ENCODE measurements around the gene ZDHHC14.
A peak's percentile ranks its signal among the peaks of the same experiment; 100 is the strongest.
"Not testable (repeated sequence)": the region's sequence is repeated elsewhere in the genome, so short reads cannot be mapped to it uniquely, and the experiment has no call there.

Gene ZDHHC14

GRCh38 chr6:157380779-157381561, at the start of gene ZDHHC14:
TSS of gene ZDHHC14 (plus strand) at chr6:157381190.
- DNase-seq = peak; percentile 89 to 93
- TF ChIP-seq POLR2A (IDR thresholded peaks at IDR 0.05; ENCODE audit: low read length) (peak; percentile 90), GATA1 (IDR thresholded peaks at IDR 0.05; ENCODE audit: low read depth, low read length) (no peak)

- TF ChIP-seq POLR2A (IDR thresholded peaks at IDR 0.05; ENCODE audit: low read length) = no peak
- TF ChIP-seq GATA1 (IDR thresholded peaks at IDR 0.05; ENCODE audit: low read depth, low read length) = no peak
- DNase-seq = no peak
Observed at GRCh38 chr6:157332813-157333212, 48.2 kb upstream of the ZDHHC14 start.

GRCh38 chr6:157333537-157333936, 47.5 kb upstream of the ZDHHC14 start:
- TF ChIP-seq POLR2A (IDR thresholded peaks at IDR 0.05; ENCODE audit: low read length) = no peak
- TF ChIP-seq GATA1 (IDR thresholded peaks at IDR 0.05; ENCODE audit: low read depth, low read length) = no peak
- DNase-seq = no peak

GRCh38 chr6:157333956-157334355, 47.0 kb upstream of the ZDHHC14 start:
- no peak for TF ChIP-seq GATA1 (IDR thresholded peaks at IDR 0.05; ENCODE audit: low read depth, low read length)
- TF ChIP-seq POLR2A (IDR thresholded peaks at IDR 0.05; ENCODE audit: low read length) = no peak
- no peak for DNase-seq

GRCh38 chr6:157335829-157336228, 45.2 kb upstream of the ZDHHC14 start:
- DNase-seq = peak; percentile 66 to 90
- no peak for TF ChIP-seq GATA1 (IDR thresholded peaks at IDR 0.05; ENCODE audit: low read depth, low read length)
- no peak for TF ChIP-seq POLR2A (IDR thresholded peaks at IDR 0.05; ENCODE audit: low read length)

- DNase-seq = not testable (repeated sequence)
Observed at GRCh38 chr6:157337276-157337675, 43.7 kb upstream of the ZDHHC14 start.

- TF ChIP-seq POLR2A (IDR thresholded peaks at IDR 0.05; ENCODE audit: low read length) (no peak), GATA1 (IDR thresholded peaks at IDR 0.05; ENCODE audit: low read depth, low read length) (no peak)
- DNase-seq = no peak
Observed at GRCh38 chr6:157337751-157338150, 43.2 kb upstream of the ZDHHC14 start.

GRCh38 chr6:157339432-157339831, 41.6 kb upstream of the ZDHHC14 start:
- DNase-seq = no peak
- TF ChIP-seq POLR2A (IDR thresholded peaks at IDR 0.05; ENCODE audit: low read length) (no peak), GATA1 (IDR thresholded peaks at IDR 0.05; ENCODE audit: low read depth, low read length) (no peak)

- no peak for TF ChIP-seq GATA1 (IDR thresholded peaks at IDR 0.05; ENCODE audit: low read depth, low read length)
- no peak for TF ChIP-seq POLR2A (IDR thresholded peaks at IDR 0.05; ENCODE audit: low read length)
- DNase-seq = no peak
Observed at GRCh38 chr6:157343732-157344131, 37.3 kb upstream of the ZDHHC14 start.

GRCh38 chr6:157346373-157346772, 34.6 kb upstream of the ZDHHC14 start:
- DNase-seq = no peak
- TF ChIP-seq POLR2A (IDR thresholded peaks at IDR 0.05; ENCODE audit: low read length) (no peak), GATA1 (IDR thresholded peaks at IDR 0.05; ENCODE audit: low read depth, low read length) (no peak)

GRCh38 chr6:157358287-157358686, 22.7 kb upstream of the ZDHHC14 start:
- DNase-seq = no peak
- TF ChIP-seq POLR2A (IDR thresholded peaks at IDR 0.05; ENCODE audit: low read length) = no peak
- TF ChIP-seq GATA1 (IDR thresholded peaks at IDR 0.05; ENCODE audit: low read depth, low read length) = no peak

- TF ChIP-seq POLR2A (IDR thresholded peaks at IDR 0.05; ENCODE audit: low read length) = no peak
- TF ChIP-seq GATA1 (IDR thresholded peaks at IDR 0.05; ENCODE audit: low read depth, low read length) = no peak
- DNase-seq = no peak
Observed at GRCh38 chr6:157361886-157362285, 19.1 kb upstream of the ZDHHC14 start.

- DNase-seq = no peak
- TF ChIP-seq GATA1 (IDR thresholded peaks at IDR 0.05; ENCODE audit: low read depth, low read length) (no peak), POLR2A (IDR thresholded peaks at IDR 0.05; ENCODE audit: low read length) (no peak)
Observed at GRCh38 chr6:157364705-157365104, 16.3 kb upstream of the ZDHHC14 start.

- TF ChIP-seq POLR2A (IDR thresholded peaks at IDR 0.05; ENCODE audit: low read length) = no peak
- TF ChIP-seq GATA1 (IDR thresholded peaks at IDR 0.05; ENCODE audit: low read depth, low read length) = no peak
- DNase-seq = no peak
Observed at GRCh38 chr6:157366648-157367047, 14.3 kb upstream of the ZDHHC14 start.

- no peak for DNase-seq
Observed at GRCh38 chr6:157368359-157369049, 12.5 kb upstream of the ZDHHC14 start.

More at GRCh38 chr6:157368359-157369049, 12.5 kb upstream of the ZDHHC14 start:
- TF ChIP-seq POLR2A (IDR thresholded peaks at IDR 0.05; ENCODE audit: low read length) (no peak), GATA1 (IDR thresholded peaks at IDR 0.05; ENCODE audit: low read depth, low read length) (no peak)
